Suppressor macrophage (primary cell): Measurements from ENCODE around the gene TEX54.

Experiments used
- DNase-seq, 4 experiments: peaks; one replicate each; pipeline ENCODE4 v3.0.0-alpha.2; 2020 to 2022

The TEX54 gene

DNA sequence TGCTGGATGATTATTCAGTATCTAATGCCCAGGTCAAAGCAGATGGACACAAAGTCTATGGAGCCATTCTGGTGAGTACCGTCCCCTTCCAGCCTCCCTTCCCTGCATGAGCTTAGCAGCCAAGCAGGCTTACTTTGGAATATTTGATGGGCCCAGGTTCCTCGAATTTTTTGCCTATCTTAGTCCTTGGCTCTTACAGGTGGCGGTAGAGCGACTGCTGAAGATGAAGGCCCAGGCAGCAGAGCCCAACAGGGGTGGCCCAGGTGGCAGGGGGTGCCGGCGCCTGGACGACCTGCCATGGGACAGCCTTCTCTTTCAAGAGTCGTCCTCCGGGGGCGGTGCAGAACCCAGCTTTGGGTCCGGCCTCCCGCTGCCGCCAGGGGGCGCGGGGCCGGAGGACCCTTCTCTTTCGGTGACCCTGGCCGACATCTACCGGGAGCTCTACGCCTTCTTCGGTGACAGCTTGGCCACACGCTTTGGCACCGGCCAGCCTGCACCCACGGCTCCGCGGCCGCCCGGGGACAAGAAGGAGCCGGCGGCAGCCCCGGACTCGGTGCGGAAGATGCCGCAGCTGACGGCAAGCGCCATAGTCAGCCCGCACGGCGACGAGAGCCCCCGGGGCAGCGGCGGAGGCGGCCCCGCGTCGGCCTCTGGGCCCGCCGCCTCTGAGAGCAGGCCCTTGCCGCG is 46.2 kb downstream of the TEX54 start:
- peak; percentile 92 to 96 (median 94) for DNase-seq

DNA sequence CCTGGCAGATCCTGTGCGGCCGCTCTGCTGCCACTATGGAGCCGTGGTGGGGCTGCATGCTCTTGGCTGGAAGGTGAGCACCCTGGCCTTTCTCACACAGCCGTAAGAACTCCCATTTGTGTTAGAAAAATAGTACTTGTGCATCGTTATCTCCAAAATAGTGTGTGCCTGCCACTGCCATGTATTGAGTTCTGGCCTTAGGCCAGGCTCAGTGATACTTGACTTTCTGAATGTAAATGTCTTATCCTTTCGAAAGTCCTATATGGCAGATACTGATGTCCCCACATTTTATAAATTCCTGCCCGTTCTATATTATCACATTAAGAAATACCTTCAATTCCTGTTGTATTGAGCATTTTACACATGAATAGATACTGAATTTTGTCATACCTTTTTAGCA is 49.9 kb downstream of the TEX54 start:
- no peak for DNase-seq
